NCI-H128 (cell line): Measurements from ENCODE around the gene KRTAP4-9.
"Not testable (repeated sequence)": the region's sequence is repeated elsewhere in the genome, so short reads cannot be mapped to it uniquely, and the experiment has no call there.

Source experiments
- DNase-seq: peaks from one replicate; lab custom pipeline; 2025; ENCODE audit not compliant: unreplicated experiment; lab: John Stamatoyannopoulos, UW

KRTAP4-9 gene

DNA sequence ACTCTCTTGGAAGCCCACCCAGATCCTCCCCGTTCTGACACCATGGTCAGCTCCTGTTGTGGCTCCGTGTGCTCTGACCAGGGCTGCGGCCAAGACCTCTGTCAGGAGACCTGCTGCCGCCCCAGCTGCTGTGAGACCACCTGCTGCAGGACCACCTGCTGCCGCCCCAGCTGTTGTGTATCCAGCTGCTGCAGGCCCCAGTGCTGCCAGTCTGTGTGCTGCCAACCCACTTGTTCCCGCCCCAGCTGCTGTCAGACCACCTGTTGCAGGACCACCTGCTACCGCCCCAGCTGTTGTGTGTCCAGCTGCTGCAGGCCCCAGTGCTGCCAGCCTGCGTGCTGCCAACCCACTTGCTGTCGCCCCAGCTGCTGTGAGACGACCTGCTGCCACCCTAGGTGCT lies at the start of gene KRTAP4-9:
Gene KRTAP4-9 (plus strand): TSS at position 43 of the 400 bp plus-strand sequence. CDS start 0 bp downstream, at position 43.
- not testable (repeated sequence) for DNase-seq

- no peak for DNase-seq
These were observed 47.6 kb upstream of the KRTAP4-9 start for GRCh38 chr17:41057547-41057946.

DNA sequence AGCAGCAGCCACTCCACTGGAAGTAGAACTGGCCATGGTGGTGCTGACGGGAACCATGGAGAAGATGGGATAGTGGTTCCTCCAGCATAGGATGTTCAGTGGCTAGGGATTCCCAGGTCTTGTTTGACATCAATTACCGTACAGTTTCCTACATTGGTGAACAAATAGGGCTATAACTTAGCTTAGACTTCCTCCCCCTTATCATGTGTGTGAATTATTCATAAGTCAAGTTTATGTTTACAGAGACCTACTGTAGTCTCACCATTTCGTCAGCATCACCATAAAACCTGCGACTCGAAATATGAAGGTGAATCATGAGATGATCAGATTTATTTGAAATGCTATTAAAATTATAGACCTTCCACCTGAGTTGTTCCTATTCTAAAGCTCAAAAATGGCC lies 46.4 kb upstream of the KRTAP4-9 start:
- DNase-seq: no peak

- not testable (repeated sequence) for DNase-seq
These were observed 45.7 kb upstream of the KRTAP4-9 start for GRCh38 chr17:41059276-41060051.

- no peak for DNase-seq
These were observed 45.1 kb upstream of the KRTAP4-9 start, which contains the start of gene KRTAP2-3 for GRCh38 chr17:41060052-41060604. TSS of gene KRTAP2-3 (minus strand) at chr17:41060114. CDS start at chr17:41060050, 64 bp downstream.

GRCh38 chr17:41061964-41062363 lies 43.2 kb upstream of the KRTAP4-9 start:
- DNase-seq: no peak

GRCh38 chr17:41063449-41063848 lies 41.7 kb upstream of the KRTAP4-9 start:
- no peak for DNase-seq

- DNase-seq: no peak
These were observed 40.9 kb upstream of the KRTAP4-9 start for GRCh38 chr17:41064301-41064700.

GRCh38 chr17:41065016-41065689 lies 40.0 kb upstream of the KRTAP4-9 start:
- DNase-seq: not testable (repeated sequence)

- DNase-seq: no peak
These were observed 39.2 kb upstream of the KRTAP4-9 start, which contains the start of gene KRTAP2-4 for GRCh38 chr17:41065829-41066624. TSS of gene KRTAP2-4 (minus strand) at chr17:41065879. CDS start at chr17:41065845, 34 bp downstream.

DNA sequence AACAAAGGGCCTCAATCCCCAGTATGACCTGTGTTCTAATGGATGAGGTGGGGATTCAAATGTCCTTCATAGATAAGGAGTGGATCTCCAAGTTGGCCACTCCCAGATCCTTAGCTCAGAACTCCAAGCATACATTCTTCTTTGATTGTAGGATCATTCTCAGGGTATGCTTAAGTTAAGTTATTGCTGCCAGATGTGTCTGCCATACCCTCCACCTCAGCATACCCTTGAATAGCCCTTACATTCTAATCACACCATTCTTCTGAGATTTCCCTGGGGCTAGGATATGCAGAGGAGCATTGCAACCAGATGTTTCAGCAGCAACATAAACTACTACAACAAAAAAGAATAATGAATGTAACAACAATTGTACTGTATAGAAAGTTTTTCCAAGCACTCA lies 37.9 kb upstream of the KRTAP4-9 start:
- no peak for DNase-seq

DNA sequence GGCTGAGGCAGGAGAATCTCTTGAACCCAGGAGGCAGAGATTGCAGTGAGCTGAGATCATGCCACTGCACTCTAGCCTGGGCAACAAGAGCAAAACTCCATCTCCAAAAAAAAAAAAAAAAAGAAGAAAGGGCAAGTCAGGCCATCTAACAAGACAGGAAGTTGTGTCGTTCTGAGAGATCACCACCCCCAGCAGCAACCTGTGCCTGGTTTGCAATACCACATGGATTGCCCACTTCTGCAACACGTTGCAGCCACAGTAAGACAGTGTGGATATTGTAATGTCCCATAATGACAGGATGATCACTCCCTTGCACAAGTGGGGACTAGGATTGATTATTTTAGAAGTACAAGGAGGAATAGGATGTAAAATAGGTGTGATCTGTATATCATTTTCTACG lies 36.2 kb upstream of the KRTAP4-9 start:
- no peak for DNase-seq

- DNase-seq: no peak
These were observed 33.4 kb upstream of the KRTAP4-9 start for GRCh38 chr17:41071606-41072360.

GRCh38 chr17:41073676-41074075 lies 31.5 kb upstream of the KRTAP4-9 start:
- no peak for DNase-seq

DNA sequence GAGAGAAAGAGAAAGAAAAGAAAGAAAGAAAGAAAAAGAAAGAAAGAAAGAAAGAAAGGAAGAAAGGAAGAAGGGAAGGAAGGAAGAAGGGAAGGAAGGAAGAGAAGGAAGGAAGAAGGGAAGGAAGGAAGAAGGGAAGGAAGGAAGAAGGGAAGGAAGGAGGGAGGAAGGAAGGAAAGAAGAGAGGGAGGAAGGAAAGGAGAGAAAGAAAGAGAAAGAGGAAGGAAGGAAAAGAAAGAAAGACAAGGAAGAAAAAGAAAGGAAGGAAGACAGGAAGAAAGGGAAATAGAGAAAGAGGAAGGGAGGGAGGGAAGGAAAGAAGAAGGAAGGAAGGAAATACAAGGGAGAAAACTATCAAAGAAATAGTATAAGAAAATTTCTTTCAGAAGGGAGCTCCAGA lies 28.4 kb upstream of the KRTAP4-9 start:
- no peak for DNase-seq

- no peak for DNase-seq
These were observed 22.6 kb upstream of the KRTAP4-9 start for GRCh38 chr17:41082626-41083025.

GRCh38 chr17:41083427-41083826 lies 21.8 kb upstream of the KRTAP4-9 start:
- not testable (repeated sequence) for DNase-seq

GRCh38 chr17:41084100-41084856 lies 20.9 kb upstream of the KRTAP4-9 start, which contains the start of gene KRTAP4-7:
TSS of gene KRTAP4-7 (plus strand) at chr17:41084150. CDS start at chr17:41084207, 57 bp downstream.
- DNase-seq: not testable (repeated sequence)

DNA sequence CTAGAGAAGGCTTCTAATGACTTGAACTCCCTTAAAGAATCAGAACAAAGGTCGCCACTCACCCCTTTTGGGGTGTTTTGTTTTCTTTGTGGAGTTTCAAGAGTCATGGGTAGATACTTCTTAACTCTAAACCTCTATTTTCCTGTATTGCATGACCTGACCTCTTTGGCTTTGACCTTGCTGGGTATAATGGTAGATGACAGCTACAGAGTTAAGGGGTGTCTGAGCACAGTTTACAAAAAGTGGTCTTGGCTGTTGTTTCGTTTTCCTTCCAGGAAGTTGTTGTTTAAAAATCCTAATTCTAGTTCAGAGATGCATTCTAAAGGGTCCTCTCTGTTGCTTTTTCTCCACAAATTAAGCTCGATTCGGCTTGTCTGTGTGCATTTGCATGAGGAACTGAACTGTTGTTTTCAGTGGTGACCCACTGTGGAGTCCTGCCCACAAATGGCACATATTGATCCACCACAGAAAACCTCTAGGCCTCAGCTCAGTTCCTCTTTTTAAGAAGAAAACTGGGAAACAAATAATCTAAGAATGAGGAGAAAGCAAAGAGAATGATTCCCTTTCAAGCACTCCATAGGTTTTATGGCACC lies 16.3 kb upstream of the KRTAP4-9 start:
- not testable (repeated sequence) for DNase-seq
